HG03565 (cell line): ENCODE results near the gene RAB7A.
A peak's percentile ranks its signal among the peaks of the same experiment; 100 is the strongest.
"Not testable (repeated sequence)": the region's sequence is repeated elsewhere in the genome, so short reads cannot be mapped to it uniquely, and the experiment has no call there.

Experiments used
- ATAC-seq: cut with Tn5 transposase; IDR thresholded peaks from one replicate; pipeline ENCODE4 v1.9.1; 2021; ENCODE audit warnings: mild to moderate bottlenecking, moderate library complexity; ENCODE audit not compliant: unreplicated experiment

Gene RAB7A

GRCh38 chr3:128814519-128815317, 88.7 kb downstream of the RAB7A start:
- ATAC-seq: no peak

DNA sequence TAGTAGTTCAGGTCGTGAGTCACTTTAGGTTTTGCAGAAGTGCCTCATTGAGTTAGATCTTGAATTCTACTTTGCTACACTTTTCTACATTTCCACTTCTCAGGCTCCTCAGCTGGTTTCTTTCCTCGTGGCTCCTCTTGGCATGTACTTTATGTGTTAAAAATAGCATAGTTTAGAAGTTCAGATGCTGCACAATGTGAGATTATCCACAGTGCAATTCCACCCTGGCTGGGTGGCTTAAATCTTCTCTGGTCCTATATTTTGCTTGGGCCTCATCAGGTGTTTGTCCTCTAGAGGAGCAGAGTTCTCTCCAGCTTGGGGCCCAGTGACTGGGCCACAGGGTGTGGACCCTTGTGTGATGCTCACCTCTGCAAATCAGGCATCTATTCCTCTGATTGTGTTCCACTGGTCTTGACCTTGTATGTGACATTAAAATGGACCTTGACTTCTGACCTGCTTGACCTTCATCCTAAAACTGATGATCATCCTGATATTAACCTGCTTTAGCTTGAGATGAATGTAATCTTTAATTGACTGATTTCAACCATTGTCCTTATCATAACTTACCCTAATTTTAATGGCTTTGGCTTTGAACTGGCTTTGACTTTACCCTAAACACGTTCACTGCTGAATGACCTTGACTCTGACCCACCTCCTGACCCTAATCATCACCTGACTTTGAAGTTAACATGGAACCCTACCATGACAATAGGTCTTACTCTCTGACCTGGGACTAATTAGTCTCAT, 89.5 kb downstream of the RAB7A start:
- ATAC-seq: no peak

DNA sequence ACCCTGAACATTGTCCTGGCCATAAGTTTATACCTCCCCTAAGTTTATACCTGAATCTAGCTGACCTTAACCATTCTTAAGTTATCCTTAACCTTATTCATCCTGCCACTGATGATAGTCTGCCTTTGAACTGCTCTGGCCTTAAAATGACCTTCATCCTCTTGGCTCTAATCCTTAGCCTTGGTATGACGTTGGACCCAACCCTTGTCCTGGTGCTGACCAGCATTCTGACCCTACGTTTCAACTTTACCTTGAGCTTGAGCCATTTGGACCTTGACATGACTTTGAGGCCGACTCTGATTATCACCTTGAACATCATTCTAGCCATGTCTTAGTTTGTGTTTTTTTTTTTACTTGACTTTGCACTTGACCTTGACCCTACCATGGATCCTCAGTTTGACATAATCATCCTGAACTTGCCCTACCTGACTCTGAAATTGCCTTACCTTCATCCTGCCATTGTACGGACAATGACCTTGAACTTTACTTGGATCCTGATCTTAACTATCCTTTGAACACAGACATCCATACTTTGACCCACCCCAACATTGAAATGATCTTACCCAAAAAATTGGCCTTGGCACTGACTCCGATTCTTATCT, 92.3 kb downstream of the RAB7A start:
- ATAC-seq: no peak

DNA sequence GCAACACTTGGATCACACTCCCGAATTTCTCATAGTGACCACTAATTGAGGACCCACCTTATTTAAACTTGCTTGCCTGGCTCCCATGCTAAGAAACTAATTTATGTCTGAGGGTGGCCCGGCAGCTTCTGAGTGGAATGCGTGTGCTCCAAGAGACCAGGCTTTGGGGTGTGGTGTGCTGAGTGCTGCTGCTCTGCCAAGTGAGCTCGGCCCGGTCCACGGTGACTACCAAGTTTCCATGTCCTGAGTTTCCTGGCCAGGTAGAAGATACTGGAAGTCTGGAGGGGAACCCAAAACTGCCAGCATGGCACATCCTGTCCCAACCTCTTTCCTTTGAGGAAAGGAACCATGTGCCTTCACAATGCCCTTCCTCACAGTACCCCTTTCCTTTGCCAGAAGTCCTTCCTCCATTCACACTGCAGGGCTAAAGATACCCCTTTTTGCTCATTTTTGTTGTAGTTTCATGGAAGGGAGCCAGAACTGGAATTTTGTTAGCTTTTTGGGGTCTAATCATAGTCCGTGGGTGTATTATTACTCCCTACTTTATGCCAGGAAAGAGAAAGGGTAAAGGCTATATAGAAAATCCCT, 94.4 kb downstream of the RAB7A start:
- ATAC-seq: no peak

GRCh38 chr3:128823008-128823407, 97.0 kb downstream of the RAB7A start:
- ATAC-seq: no peak

DNA sequence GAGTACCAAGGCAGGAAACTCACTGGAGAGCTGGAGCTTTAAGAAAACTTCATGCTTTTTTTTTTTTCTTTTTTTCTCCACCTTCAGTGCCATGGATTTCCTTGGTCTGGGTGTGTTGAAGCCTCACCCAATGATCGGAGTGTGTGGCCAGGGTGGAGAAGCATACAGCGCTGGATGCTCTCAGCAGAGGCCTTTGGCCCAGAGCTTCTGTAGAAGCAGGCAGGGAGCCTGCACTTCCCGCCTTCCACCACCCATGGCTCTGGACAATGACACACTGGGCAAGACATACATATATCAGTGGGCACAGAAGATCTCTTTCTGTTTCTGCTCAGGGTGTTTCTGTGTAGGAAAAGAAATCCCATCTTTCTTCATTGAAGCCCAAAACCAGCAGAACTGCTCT, 97.6 kb downstream of the RAB7A start:
- ATAC-seq: no peak

DNA sequence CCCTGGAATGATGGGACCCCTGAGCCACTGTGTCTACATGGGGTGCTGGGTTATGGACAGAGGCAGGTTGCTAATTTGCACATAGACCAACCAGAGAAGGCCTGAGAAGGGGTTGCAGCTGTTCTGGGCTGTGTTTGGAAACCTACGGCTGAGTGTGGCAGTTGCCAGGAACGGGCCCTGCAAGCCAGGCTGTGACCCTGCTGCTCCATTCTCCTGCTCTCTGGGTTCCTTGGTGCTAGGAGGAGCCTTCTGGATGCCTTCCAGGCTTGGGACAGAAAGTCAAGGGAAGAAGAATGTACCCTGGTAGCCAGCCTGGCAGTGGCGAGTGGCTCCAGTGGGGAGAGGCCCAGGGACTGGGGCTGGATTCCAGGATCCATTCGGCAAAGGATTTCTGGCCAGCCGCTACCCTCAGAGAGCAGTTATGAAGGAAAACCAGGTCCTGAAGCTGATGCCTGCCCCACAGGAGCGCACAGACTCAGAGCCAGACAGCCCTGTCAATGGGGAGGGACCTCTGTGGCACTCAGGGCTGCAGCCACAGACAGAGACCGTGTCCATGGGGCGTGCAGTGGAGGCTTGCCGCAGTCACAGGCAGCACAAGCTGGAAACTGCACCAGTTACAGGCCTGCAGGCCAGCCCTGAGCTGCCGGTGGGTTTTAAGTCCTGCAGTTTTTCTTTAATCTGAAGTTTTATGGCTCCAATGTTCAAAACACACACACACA, 98.3 kb downstream of the RAB7A start:
- no peak for ATAC-seq

GRCh38 chr3:128825117-128825725, 99.2 kb downstream of the RAB7A start:
- ATAC-seq: no peak

GRCh38 chr3:128829087-128829486, 103.1 kb downstream of the RAB7A start:
- ATAC-seq: not testable (repeated sequence)

GRCh38 chr3:128829925-128830625, 104.1 kb downstream of the RAB7A start:
- not testable (repeated sequence) for ATAC-seq

DNA sequence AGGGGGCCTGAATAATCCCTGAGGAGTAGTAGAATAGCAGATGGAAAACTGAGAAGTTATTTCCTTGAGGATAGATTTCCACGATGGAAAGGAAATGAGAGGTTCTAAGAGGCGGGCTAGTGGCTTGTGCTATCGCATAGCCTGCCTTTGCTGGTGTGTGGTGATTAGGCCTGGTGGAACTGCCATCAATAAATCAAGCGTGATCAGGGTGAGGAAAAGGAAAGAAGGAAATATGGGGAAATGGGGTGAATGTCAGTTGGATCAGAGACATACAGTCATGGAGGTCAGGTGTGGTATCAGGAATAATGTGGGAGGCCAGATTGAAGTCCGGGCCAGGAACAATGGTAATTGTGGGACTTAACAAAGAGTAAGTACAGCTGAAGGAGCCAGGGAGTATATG, 104.8 kb downstream of the RAB7A start:
- ATAC-seq: not testable (repeated sequence)

DNA sequence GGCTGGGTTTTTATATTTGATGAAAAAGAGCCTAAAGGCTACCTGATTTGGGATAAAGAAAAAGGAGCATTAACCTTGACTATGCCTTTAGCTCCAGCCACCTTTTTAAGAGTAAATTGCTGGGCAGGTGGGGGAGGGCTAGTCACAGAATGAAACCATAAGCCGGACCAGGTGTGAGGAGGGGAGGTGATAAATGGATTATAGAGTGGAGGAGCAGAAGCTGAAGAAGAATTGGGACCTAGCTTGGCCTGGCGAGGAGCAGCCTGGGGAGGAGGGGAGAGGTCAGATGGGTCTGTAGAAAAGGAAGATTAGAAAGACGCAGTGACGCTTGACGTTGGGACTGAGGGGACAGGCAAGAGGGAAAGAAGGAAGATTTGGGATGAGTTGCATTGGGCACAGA, 107.0 kb downstream of the RAB7A start:
- ATAC-seq: not testable (repeated sequence)

- ATAC-seq: no peak
These were observed 109.1 kb downstream of the RAB7A start for GRCh38 chr3:128835096-128835495.

- ATAC-seq: no peak
These were observed 116.2 kb downstream of the RAB7A start for GRCh38 chr3:128841926-128842920.

DNA sequence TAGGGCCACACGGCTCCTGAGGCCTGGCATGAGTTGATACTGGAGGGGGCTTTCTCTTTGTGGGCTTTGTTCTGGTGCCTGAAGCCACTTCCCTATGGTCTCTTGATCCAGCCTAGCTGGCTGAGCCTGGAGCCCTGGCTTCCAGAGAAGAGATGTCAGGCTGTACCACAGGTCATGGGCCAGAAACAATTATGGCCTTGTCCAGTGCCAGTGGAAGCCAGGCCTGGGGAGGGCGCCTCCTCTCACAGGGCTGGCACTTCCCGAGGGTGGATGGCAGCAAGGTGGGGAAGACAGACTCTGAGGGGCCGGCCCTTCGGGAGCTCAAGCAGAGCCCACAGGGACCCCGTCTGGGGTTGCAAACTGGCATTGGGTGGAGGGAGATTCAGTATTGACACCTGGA, 118.5 kb downstream of the RAB7A start:
- ATAC-seq: no peak

GRCh38 chr3:128845119-128845777, 119.3 kb downstream of the RAB7A start:
- ATAC-seq: no peak

DNA sequence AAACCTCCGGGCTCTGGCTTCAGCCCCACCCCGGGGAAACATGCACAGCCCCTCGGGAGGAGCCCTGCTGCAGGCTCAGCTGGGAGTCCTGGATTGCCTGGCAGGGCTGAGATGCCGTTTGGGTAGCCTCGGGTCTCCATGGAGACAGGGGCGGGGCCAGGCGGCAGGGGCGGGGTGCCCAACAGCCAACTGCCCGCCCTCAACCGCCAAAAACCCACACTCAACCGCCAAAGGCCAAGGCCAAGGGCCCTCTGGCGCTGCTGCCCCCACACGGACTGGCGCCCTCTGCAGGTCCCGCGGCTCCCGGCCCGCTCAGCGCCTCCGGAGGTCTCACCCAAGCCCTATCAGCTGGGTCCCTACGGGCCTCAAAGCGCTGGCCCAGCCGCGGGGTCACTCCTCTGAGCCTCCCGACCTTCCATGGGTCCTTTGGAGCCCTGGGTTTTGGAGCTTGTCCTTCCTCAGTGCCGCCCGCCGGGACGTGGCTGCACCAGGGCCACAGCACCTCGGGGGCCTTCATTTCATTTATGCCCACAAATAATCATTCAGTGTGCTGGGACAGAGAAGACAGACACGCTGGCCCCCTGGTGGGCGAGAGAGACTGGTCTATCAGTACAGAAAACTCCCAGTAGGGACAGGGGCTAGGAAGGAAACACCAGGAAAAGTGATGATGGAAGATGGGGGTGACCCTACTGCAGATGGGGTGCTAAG, 119.9 kb downstream of the RAB7A start:
- ATAC-seq: peak; percentile 53
